ENCODE results near the gene DPH1. TPM values are rescaled to one million over a fixed set of nuclear protein-coding genes. Genes with fewer than 3 reads are reported as not detected.

The DPH1 gene
- total RNA-seq, 4 donors from 2014 or later: 41.6 to 61.1 (median 49.3) TPM

DNA sequence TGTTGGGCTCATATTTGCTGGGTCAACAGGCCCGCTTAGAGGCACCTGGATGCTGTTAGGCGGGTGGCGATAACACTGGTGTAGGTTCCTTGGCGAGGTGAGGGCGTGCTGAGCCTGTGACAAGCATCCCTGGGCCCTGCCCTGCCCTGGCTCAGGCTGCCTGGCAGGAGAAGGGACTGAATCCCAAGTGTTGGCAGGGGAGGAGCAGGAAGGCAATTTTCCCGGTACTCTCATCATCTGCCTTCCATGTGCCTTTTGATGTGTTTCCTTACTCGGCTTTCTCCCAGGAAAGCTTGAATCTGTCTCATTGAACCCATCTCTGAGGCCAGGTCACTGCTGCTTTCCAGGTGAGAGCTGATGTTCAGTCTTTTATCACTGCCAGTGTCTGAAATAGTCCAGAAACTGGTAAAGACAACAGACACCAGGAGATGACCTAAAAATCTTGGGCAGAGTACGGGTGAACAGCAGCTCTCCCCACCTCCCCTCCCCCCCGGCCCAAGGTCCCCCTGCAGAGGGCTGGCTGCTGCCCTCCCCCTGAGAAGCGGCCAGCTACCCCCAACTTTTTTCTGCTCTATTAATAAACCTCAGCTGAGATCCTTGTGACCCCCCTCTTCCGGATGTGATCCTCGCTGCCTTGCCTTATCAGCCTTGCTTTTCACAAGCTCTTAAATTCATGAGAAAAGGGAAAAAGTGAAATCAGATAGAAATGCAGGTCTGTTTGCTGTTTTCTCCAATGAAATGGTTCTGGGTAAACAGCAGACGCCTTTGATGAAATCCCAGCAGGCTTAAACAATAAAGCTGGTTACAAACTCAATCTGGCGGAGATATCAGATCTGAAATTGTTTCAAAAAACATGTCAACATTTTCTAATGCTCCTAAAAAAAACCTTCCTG lies 33.8 kb upstream of the DPH1 start:
- H3K9me3 ChIP-seq: no peaks in the 10 kb centered on the region
- TF ChIP-seq, protein P1, sequence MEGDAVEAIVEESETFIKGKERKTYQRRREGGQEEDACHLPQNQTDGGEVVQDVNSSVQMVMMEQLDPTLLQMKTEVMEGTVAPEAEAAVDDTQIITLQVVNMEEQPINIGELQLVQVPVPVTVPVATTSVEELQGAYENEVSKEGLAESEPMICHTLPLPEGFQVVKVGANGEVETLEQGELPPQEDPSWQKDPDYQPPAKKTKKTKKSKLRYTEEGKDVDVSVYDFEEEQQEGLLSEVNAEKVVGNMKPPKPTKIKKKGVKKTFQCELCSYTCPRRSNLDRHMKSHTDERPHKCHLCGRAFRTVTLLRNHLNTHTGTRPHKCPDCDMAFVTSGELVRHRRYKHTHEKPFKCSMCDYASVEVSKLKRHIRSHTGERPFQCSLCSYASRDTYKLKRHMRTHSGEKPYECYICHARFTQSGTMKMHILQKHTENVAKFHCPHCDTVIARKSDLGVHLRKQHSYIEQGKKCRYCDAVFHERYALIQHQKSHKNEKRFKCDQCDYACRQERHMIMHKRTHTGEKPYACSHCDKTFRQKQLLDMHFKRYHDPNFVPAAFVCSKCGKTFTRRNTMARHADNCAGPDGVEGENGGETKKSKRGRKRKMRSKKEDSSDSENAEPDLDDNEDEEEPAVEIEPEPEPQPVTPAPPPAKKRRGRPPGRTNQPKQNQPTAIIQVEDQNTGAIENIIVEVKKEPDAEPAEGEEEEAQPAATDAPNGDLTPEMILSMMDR (IDR thresholded peaks at IDR 0.05): no peak
- no peak for TF ChIP-seq POLR2A (IDR thresholded peaks at IDR 0.05)
- no peak overlapping the region for H3K4me3 ChIP-seq (replicated peaks in 1 of 3)
- H3K4me1 ChIP-seq: peaks cover 5 to 38% of the 10 kb centered on the region in 2 donors
- 88 to 90% methylated on average over 14 of the region's 14 CpGs for WGBS, 2 donors
- H3K27me3 ChIP-seq: no peaks in the 10 kb centered on the region
- intact Hi-C loops (cut with DNase I): no loop called here
- no peak for DNase-seq
- no peak overlapping the region for H3K27ac ChIP-seq
- H3K36me3 ChIP-seq: no peaks in the 10 kb centered on the region

DNA sequence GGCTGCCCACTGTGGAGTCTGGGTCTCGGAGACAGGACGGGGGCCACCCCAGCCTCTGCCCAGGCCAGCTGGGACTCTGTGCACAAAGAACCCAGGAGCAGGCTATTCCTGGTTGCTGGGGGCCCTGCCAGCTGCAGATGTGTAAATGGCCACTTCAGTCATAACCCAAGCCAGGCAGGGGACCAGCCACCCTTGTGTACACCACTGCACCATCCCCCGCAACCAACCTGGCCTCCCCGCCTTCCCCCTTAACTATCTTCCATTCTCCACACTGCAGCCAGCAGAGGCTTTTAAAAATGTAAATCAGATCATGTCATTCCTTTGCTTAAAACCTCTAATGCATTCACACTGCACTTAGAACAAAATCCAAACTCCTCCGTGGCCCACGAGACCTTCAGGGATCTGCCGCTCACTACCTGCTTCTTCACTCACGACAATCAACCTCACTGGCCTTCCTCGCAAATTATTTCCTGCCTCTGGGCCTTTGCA lies 33.1 kb upstream of the DPH1 start:
- no peaks in the 10 kb centered on the region for H3K9me3 ChIP-seq
- H3K36me3 ChIP-seq: no peaks in the 10 kb centered on the region
- peaks cover 5 to 38% of the 10 kb centered on the region in 2 donors for H3K4me1 ChIP-seq
- intact Hi-C loops (cut with DNase I): no loop called here
- DNase-seq: no peak
- TF ChIP-seq, protein P1 (IDR thresholded peaks at IDR 0.05): no peak
- no peak for TF ChIP-seq POLR2A (IDR thresholded peaks at IDR 0.05)
- no peaks in the 10 kb centered on the region for H3K27me3 ChIP-seq
- no peak overlapping the region for H3K4me3 ChIP-seq (replicated peaks in 1 of 3)
- WGBS, 2 donors: 94 to 95% methylated on average over 8 to 9 of the region's 9 CpGs
- no peak overlapping the region for H3K27ac ChIP-seq

DNA sequence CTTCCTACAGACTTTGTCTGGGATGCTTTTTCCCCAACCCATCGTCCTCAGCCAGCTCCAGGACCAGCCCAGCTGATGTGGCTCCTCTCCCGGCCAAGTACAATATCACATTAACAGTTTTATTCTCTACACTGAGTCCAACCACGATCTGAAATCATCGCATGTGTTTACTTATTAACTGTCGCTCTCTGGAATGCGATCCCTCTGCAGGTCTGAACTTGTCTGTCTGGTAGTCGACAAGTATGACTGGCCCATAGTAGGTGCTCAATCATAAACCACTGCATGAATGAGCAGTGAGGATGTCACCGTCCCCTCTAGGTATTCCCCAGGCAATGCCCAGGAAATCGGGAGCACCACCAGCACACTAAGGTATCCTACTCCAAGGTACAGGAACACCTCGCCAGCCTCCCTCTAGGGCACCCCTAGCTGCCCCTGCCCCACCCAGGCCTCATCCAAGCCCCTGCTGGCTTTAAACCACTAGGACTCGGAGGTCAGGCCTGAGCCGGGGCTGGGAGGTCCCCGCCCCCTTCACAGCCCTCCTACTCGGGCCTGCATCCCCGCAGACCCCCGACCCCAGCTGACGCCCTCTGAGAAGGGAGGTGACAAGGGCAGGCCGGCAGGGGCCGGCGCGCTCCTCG lies 32.5 kb upstream of the DPH1 start:
- Histone ChIP-seq H3K36me3 (no peaks in the 10 kb centered on the region), H3K27me3 (no peaks in the 10 kb centered on the region), H3K4me3 (replicated peaks in 1 of 3) (peak overlapping the region in 1 of 3 donors; percentile 52), H3K27ac (peak overlapping the region in 2 of 3 donors; percentile 4 to 32), H3K4me1 (peaks cover 5 to 35% of the 10 kb centered on the region in 2 donors), H3K9me3 (no peaks in the 10 kb centered on the region)
- DNase-seq: no peak
- intact Hi-C loops (cut with DNase I): no loop called here
- 60 to 76% methylated on average over 9 to 12 of the region's 22 CpGs for WGBS, 2 donors
- no peak for TF ChIP-seq POLR2A (IDR thresholded peaks at IDR 0.05)
- TF ChIP-seq, protein P1 (IDR thresholded peaks at IDR 0.05): no peak

DNA sequence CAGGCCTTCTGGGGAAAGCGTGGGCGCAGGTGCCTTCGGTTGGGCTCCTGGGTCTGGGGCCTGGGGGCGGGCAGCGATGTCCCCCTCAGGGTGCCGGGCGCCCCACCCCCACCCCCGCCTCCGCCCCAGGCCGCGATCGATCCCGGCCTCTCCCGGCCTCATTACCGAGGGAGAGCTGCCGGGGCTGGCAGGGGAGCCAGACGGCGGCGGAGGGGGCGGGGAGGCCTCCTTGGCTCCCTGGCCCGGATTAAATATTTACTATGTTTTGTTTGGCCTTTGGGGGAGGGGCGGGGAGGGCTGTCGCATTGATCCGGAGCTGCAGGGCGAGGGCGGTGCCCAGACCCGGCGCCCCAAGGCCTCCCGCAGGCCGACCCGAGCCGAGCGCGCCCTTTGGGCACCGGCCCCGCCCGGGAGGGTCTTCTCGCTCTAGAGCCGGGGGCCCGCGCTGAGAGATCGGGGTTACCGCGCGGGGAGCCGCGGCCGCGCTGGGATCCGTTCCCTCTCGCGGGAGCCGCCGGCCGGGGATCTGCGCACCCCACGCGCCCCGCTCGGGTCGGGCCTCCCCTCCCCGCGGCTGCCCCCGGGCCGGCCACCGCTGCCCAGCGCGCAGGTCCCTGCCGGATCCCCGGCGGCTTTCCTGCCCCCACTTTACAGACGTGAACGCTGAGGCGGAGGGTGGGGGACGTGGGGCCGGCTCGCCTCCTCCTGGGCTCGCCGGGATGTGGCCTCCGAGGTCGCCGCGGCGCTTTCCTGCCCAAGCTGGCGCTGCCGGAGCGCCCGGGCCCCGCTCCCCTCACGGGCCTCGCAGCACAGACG lies 31.8 kb upstream of the DPH1 start:
- Histone ChIP-seq H3K9me3 (no peaks in the 10 kb centered on the region), H3K4me3 (replicated peaks in 1 of 3) (peak overlapping the region in 1 of 3 donors; percentile 52), H3K27ac (peak overlapping the region in 2 of 3 donors; percentile 4 to 32), H3K36me3 (no peaks in the 10 kb centered on the region), H3K4me1 (peaks cover 5 to 29% of the 10 kb centered on the region in 2 donors), H3K27me3 (no peaks in the 10 kb centered on the region)
- TF ChIP-seq POLR2A (IDR thresholded peaks at IDR 0.05): no peak
- TF ChIP-seq, protein P1 (IDR thresholded peaks at IDR 0.05): no peak
- intact Hi-C loops (cut with DNase I): no loop called here
- 4 to 10% methylated on average over 4 to 12 of the region's 92 CpGs for WGBS, 2 donors
- DNase-seq: peak; percentile 56 to 57

Measured in thyroid gland (tissue), 4 donors.